Activated CD4-positive, CD25-positive, alpha-beta regulatory T cell treated with anti-CD3 and anti-CD28 coated beads, Interleukin-2, amount 50 U/mL, for 72 hours (primary cell): ENCODE measurements around the gene RNF130.
"Not testable (repeated sequence)": the region's sequence is repeated elsewhere in the genome, so short reads cannot be mapped to it uniquely, and the experiment has no call there.

Experiments used
- DNase-seq: peaks from one replicate; pipeline ENCODE4 v3.0.0; 2021

Gene RNF130

GRCh38 chr5:180013678-180014077 lies 57.9 kb downstream of the RNF130 start:
- DNase-seq = no peak

GRCh38 chr5:180012316-180012715 lies 59.2 kb downstream of the RNF130 start:
- DNase-seq = no peak

GRCh38 chr5:180010636-180011035 lies 60.9 kb downstream of the RNF130 start:
- DNase-seq = no peak

GRCh38 chr5:180009581-180009980 lies 62.0 kb downstream of the RNF130 start:
- no peak for DNase-seq

- no peak for DNase-seq
Measured at GRCh38 chr5:180008433-180008832, 63.1 kb downstream of the RNF130 start.

GRCh38 chr5:180007582-180007981 lies 64.0 kb downstream of the RNF130 start:
- no peak for DNase-seq

GRCh38 chr5:180006141-180006540 lies 65.4 kb downstream of the RNF130 start:
- DNase-seq = no peak

- DNase-seq = no peak
Measured at GRCh38 chr5:180003127-180003526, 68.4 kb downstream of the RNF130 start.

GRCh38 chr5:180001742-180002141 lies 69.8 kb downstream of the RNF130 start:
- no peak for DNase-seq

GRCh38 chr5:180001136-180001535 lies 70.4 kb downstream of the RNF130 start:
- DNase-seq = no peak

GRCh38 chr5:179998485-179998884 lies 73.1 kb downstream of the RNF130 start:
- DNase-seq = no peak

GRCh38 chr5:179994583-179995323 lies 76.8 kb downstream of the RNF130 start:
- DNase-seq = no peak

- DNase-seq = not testable (repeated sequence)
Measured at GRCh38 chr5:179992855-179993254, 78.7 kb downstream of the RNF130 start.

- DNase-seq = no peak
Measured at GRCh38 chr5:179991106-179991505, 80.5 kb downstream of the RNF130 start.

- not testable (repeated sequence) for DNase-seq
Measured at GRCh38 chr5:179990525-179990924, 81.0 kb downstream of the RNF130 start.

- no peak for DNase-seq
Measured at GRCh38 chr5:179986328-179986727, 85.2 kb downstream of the RNF130 start.

GRCh38 chr5:179981636-179982035 lies 89.9 kb downstream of the RNF130 start:
- DNase-seq = no peak

GRCh38 chr5:179980767-179981166 lies 90.8 kb downstream of the RNF130 start:
- no peak for DNase-seq

GRCh38 chr5:179978792-179979191 lies 92.8 kb downstream of the RNF130 start:
- no peak for DNase-seq

GRCh38 chr5:179975713-179976134 lies 95.8 kb downstream of the RNF130 start:
- no peak for DNase-seq

- DNase-seq = no peak
Measured at GRCh38 chr5:179974946-179975712, 96.4 kb downstream of the RNF130 start.

- DNase-seq = no peak
Measured at GRCh38 chr5:179974246-179974945, 97.2 kb downstream of the RNF130 start.

GRCh38 chr5:179973391-179973790 lies 98.2 kb downstream of the RNF130 start:
- DNase-seq = no peak

GRCh38 chr5:179969110-179969509 lies 102.4 kb downstream of the RNF130 start:
- no peak for DNase-seq
